Adipocyte (in vitro differentiated cells): ENCODE results near the gene PLA2R1.
"Not testable (repeated sequence)": the region's sequence is repeated elsewhere in the genome, so short reads cannot be mapped to it uniquely, and the experiment has no call there.

ENCODE experiments used
- DNase-seq: peaks from one replicate; pipeline ENCODE4 v3.0.0-alpha.2; 2015; ENCODE audit warnings: low read depth
- H3K27me3 ChIP-seq: replicated peaks from 2 replicates; pipeline ENCODE4 v1.7.0; 2013; ENCODE audit warnings: mild to moderate bottlenecking, low read length, moderate library complexity; ENCODE audit not compliant: control insufficient read depth, insufficient read depth
- H3K36me3 ChIP-seq: 2 replicates; pipeline ENCODE4 v1.7.0; 2013; ENCODE audit warnings: low read length, mild to moderate bottlenecking, moderate library complexity; ENCODE audit not compliant: control insufficient read depth, insufficient read depth, severe bottlenecking
- H3K4me1 ChIP-seq: 2 replicates; pipeline ENCODE4 v1.7.0; 2013; ENCODE audit warnings: mild to moderate bottlenecking, low read length, moderate library complexity; ENCODE audit not compliant: control insufficient read depth, insufficient read depth
- H3K4me3 ChIP-seq: 2 replicates; pipeline ENCODE4 v1.7.0; 2013; ENCODE audit warnings: mild to moderate bottlenecking, low read length, moderate library complexity
- H3K9ac ChIP-seq: 2 replicates; pipeline ENCODE4 v1.7.0; 2013; ENCODE audit warnings: mild to moderate bottlenecking, low read length, moderate library complexity
- H3K9me3 ChIP-seq: 2 replicates; pipeline ENCODE4 v1.7.0; 2013; ENCODE audit warnings: mild to moderate bottlenecking, low read length, moderate library complexity; ENCODE audit not compliant: control insufficient read depth

The PLA2R1 gene

DNA sequence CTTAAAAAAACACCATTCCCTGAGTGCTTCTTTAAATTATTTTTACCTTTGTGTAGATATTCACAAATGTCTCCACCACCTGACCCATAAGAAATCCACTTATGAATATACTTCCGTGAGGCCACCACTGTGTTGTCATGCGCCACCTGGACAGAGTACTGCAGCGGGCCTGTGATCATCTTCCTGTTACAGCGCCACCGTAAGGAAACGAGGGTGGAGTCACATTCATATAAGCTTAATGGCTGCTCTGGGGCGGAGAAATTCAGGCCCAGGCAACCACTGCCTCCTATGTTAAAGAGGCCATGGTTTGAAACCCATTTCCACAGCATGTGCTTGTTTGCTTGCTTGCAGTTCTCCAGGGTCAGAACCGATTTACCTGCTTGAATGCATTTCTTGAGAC lies 17.7 kb downstream of the PLA2R1 start:
- Histone ChIP-seq H3K4me3 (no peak overlapping the region), H3K9ac (no peak overlapping the region), H3K9me3 (no peaks in the 10 kb centered on the region), H3K4me1 (no peaks in the 10 kb centered on the region), H3K27me3 (no peaks in the 10 kb centered on the region), H3K36me3 (peaks cover 31% of the 10 kb centered on the region)
- DNase-seq = no peak

GRCh38 chr2:160043265-160043664 lies 19.1 kb downstream of the PLA2R1 start:
- H3K36me3 ChIP-seq = peaks cover 35% of the 10 kb centered on the region
- H3K4me3 ChIP-seq = no peak overlapping the region
- no peaks in the 10 kb centered on the region for H3K27me3 ChIP-seq
- H3K4me1 ChIP-seq = no peaks in the 10 kb centered on the region
- H3K9me3 ChIP-seq = no peaks in the 10 kb centered on the region
- H3K9ac ChIP-seq = no peak overlapping the region
- no peak for DNase-seq

DNA sequence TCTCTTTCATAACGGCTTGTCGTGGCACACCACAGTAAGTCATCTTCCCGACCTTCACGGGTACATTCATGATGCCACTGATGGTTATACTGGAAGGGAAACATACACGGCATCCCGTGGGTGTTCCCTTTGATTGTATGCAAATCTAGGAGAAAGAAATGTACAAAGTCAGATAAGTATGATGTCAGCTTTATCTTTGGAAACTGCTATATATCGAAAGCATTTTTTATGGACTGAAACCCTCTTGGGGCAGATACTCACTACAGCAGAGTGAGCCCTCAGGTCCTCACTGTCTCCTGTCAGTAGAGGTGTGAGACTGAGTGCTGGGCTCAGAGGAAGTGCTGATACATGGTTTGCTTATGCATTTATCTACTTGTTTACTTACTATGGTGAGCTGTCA lies 20.4 kb downstream of the PLA2R1 start:
- DNase-seq = no peak
- peaks cover 45% of the 10 kb centered on the region for H3K36me3 ChIP-seq
- no peak overlapping the region for H3K4me3 ChIP-seq
- no peak overlapping the region for H3K9ac ChIP-seq
- no peaks in the 10 kb centered on the region for H3K9me3 ChIP-seq
- H3K4me1 ChIP-seq = no peaks in the 10 kb centered on the region
- no peaks in the 10 kb centered on the region for H3K27me3 ChIP-seq

DNA sequence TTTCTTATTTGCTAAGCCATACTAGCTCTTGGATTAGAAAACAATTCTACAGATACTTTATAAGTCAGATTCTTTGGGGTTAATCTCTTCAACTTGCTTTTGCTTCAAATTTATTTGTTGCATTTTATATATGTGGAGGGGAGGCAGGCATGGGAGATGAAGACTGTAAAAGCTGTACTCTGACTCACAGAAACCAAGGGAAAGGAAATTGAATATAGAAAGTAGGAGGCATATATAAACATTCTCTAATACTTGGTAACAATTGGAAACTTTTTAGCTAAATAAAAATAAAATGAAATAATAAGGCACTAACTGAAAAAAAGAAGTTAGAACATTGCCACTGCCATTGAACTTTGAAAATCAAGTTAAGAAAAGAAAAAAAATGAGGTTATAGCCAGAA lies 21.3 kb downstream of the PLA2R1 start:
- Histone ChIP-seq H3K27me3 (no peaks in the 10 kb centered on the region), H3K9ac (no peak overlapping the region), H3K4me3 (no peak overlapping the region), H3K4me1 (no peaks in the 10 kb centered on the region), H3K36me3 (peaks cover 45% of the 10 kb centered on the region), H3K9me3 (no peaks in the 10 kb centered on the region)
- DNase-seq = no peak

DNA sequence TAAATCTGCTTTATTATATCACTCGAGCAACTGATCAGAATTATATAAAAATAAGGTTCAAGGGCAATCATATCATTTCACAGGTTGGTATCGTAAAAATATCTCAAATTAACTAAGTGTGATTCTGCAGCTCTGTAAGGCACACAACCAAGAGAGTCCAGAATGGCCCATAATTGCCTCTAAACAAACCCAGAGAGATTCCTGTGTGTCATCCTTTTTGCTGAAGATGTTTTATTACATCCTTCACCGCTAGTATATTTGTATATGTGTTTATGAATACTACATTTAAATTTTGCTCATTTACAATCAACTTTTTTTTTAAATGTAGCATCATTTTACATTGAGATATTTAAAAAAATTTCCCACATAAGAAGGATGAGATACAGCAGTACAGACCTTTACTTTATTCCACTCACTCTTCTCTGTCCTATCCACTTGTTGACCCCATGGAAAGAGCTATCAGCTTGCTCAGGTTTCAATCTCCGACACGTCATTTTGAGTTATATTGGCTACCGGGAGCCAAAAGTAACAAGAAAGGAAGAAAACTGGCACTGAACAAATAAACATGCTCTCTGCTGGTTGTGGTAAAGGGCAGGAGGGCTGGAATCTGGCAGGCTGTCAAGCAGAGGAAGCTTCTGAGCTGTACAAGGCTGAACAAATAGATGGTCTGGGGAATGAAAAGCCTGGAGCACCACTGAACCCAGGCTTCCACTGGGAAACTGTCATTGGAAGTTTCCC lies 23.1 kb downstream of the PLA2R1 start:
- Histone ChIP-seq H3K9me3 (no peaks in the 10 kb centered on the region), H3K4me3 (no peak overlapping the region), H3K27me3 (no peaks in the 10 kb centered on the region), H3K36me3 (peaks cover 42% of the 10 kb centered on the region), H3K9ac (no peak overlapping the region), H3K4me1 (peaks cover 13% of the 10 kb centered on the region)
- peak; percentile 76 for DNase-seq

- Histone ChIP-seq H3K4me1 (peaks cover 19% of the 10 kb centered on the region), H3K36me3 (peaks cover 41% of the 10 kb centered on the region)
- H3K4me3 ChIP-seq, DNase-seq, H3K9ac ChIP-seq, H3K9me3 ChIP-seq, H3K27me3 ChIP-seq: not testable (repeated sequence)
These were observed 23.8 kb downstream of the PLA2R1 start for GRCh38 chr2:160038662-160039061.

- H3K9me3 ChIP-seq = no peaks in the 10 kb centered on the region
- no peak overlapping the region for H3K9ac ChIP-seq
- H3K4me1 ChIP-seq = peaks cover 24% of the 10 kb centered on the region
- no peak for DNase-seq
- no peaks in the 10 kb centered on the region for H3K27me3 ChIP-seq
- no peak overlapping the region for H3K4me3 ChIP-seq
- peaks cover 33% of the 10 kb centered on the region for H3K36me3 ChIP-seq
These were observed 25.7 kb downstream of the PLA2R1 start for GRCh38 chr2:160036736-160037135.

GRCh38 chr2:160035125-160035524 lies 27.3 kb downstream of the PLA2R1 start:
- Histone ChIP-seq H3K36me3 (peaks cover 23% of the 10 kb centered on the region), H3K4me1 (peaks cover 24% of the 10 kb centered on the region), H3K27me3 (no peaks in the 10 kb centered on the region), H3K9ac (no peak overlapping the region), H3K9me3 (no peaks in the 10 kb centered on the region), H3K4me3 (no peak overlapping the region)
- no peak for DNase-seq

DNA sequence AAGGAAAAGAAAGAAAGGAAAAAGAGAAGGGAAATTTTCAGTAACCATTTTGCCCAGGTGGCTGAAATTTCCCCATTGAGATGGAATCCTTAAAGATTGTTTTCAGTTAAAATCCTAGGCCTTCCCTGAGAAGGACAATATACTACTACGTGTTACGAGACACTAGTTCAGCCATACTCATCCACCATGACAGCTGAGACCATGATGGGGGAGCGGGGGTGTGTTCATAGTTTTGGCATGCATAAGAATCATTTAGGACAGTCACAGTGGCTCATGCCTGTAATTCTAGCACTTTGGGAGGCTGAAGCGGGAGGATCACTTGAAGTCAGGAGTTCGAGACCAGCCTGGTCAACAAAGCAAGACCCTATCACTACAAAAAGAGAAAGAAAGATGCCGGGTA lies 28.0 kb downstream of the PLA2R1 start:
- Histone ChIP-seq H3K4me3 (no peak overlapping the region), H3K4me1 (peaks cover 24% of the 10 kb centered on the region), H3K9me3 (no peaks in the 10 kb centered on the region), H3K9ac (no peak overlapping the region), H3K27me3 (no peaks in the 10 kb centered on the region), H3K36me3 (peaks cover 22% of the 10 kb centered on the region)
- no peak for DNase-seq

- no peaks in the 10 kb centered on the region for H3K27me3 ChIP-seq
- peaks cover 29% of the 10 kb centered on the region for H3K4me1 ChIP-seq
- H3K36me3 ChIP-seq = peaks cover 22% of the 10 kb centered on the region
- DNase-seq = peak; percentile 90
- no peaks in the 10 kb centered on the region for H3K9me3 ChIP-seq
- peak overlapping the region; percentile 38 for H3K4me3 ChIP-seq
- no peak overlapping the region for H3K9ac ChIP-seq
These were observed 28.6 kb downstream of the PLA2R1 start for GRCh38 chr2:160033732-160034392.

GRCh38 chr2:160029270-160029628 lies 33.2 kb downstream of the PLA2R1 start:
- Histone ChIP-seq H3K9me3 (no peaks in the 10 kb centered on the region), H3K36me3 (peaks cover 19% of the 10 kb centered on the region), H3K27me3 (no peaks in the 10 kb centered on the region), H3K9ac (no peak overlapping the region), H3K4me3 (no peak overlapping the region), H3K4me1 (peaks cover 28% of the 10 kb centered on the region)
- DNase-seq = no peak
